ENCODE measurements around the gene NDUFS5. TPM values are rescaled to one million over a fixed set of nuclear protein-coding genes. Genes with fewer than 3 reads are reported as not detected.
A peak's percentile ranks its signal among the peaks of the same experiment; 100 is the strongest.
"Not testable (repeated sequence)": the region's sequence is repeated elsewhere in the genome, so short reads cannot be mapped to it uniquely, and the experiment has no call there.

NDUFS5 gene
- total RNA-seq, 6 experiments from 2014 or later: 181 to 275 (median 249) TPM

- Mint-ChIP-seq H3K36me3 (ENCODE audit: low read depth) (peaks cover 12% of the 10 kb centered on the region), H3K9me3 (no peaks in the 10 kb centered on the region), H3K4me3 (no peak overlapping the region), H3K27me3 (ENCODE audit: insufficient read depth) (no peaks in the 10 kb centered on the region; the same call in 1 of the 2 replicates), H3K4me1 (ENCODE audit: low read depth) (peaks cover 38% of the 10 kb centered on the region), H3K27ac (peak overlapping the region; percentile 99)
- no peak for DNase-seq
- TF ChIP-seq, protein P1, sequence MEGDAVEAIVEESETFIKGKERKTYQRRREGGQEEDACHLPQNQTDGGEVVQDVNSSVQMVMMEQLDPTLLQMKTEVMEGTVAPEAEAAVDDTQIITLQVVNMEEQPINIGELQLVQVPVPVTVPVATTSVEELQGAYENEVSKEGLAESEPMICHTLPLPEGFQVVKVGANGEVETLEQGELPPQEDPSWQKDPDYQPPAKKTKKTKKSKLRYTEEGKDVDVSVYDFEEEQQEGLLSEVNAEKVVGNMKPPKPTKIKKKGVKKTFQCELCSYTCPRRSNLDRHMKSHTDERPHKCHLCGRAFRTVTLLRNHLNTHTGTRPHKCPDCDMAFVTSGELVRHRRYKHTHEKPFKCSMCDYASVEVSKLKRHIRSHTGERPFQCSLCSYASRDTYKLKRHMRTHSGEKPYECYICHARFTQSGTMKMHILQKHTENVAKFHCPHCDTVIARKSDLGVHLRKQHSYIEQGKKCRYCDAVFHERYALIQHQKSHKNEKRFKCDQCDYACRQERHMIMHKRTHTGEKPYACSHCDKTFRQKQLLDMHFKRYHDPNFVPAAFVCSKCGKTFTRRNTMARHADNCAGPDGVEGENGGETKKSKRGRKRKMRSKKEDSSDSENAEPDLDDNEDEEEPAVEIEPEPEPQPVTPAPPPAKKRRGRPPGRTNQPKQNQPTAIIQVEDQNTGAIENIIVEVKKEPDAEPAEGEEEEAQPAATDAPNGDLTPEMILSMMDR (IDR thresholded peaks at IDR 0.05): no peak
Observed at GRCh38 chr1:39048745-39049370, 22.7 kb downstream of the NDUFS5 start.

- Mint-ChIP-seq H3K4me1 (ENCODE audit: low read depth) (peaks cover 38% of the 10 kb centered on the region), H3K9me3 (no peaks in the 10 kb centered on the region), H3K36me3 (ENCODE audit: low read depth) (peaks cover 8% of the 10 kb centered on the region), H3K27ac (peak overlapping the region; percentile 21; the same call in 1 of the 2 replicates), H3K4me3 (no peak overlapping the region), H3K27me3 (ENCODE audit: insufficient read depth) (no peaks in the 10 kb centered on the region)
- DNase-seq: no peak
- TF ChIP-seq, protein P1 (IDR thresholded peaks at IDR 0.05): no peak
Observed at GRCh38 chr1:39050001-39050400, 23.9 kb downstream of the NDUFS5 start.

GRCh38 chr1:39051193-39051850 lies 25.2 kb downstream of the NDUFS5 start:
- not testable (repeated sequence) for H3K36me3 Mint-ChIP-seq (ENCODE audit: low read depth); DNase-seq; H3K4me3 Mint-ChIP-seq; H3K27me3 Mint-ChIP-seq (ENCODE audit: insufficient read depth); H3K27ac Mint-ChIP-seq; H3K9me3 Mint-ChIP-seq
- TF ChIP-seq, protein P1 (IDR thresholded peaks at IDR 0.05): peak; percentile 56
- H3K4me1 Mint-ChIP-seq (ENCODE audit: low read depth): peaks cover 33% of the 10 kb centered on the region

GRCh38 chr1:39051956-39052355 lies 25.8 kb downstream of the NDUFS5 start:
- Mint-ChIP-seq H3K27me3 (ENCODE audit: insufficient read depth) (no peaks in the 10 kb centered on the region), H3K4me3 (no peak overlapping the region), H3K36me3 (ENCODE audit: low read depth) (no peaks in the 10 kb centered on the region; the same call in none of the 2 replicates), H3K9me3 (no peaks in the 10 kb centered on the region), H3K4me1 (ENCODE audit: low read depth) (peaks cover 27% of the 10 kb centered on the region), H3K27ac (no peak overlapping the region)
- TF ChIP-seq, protein P1 (IDR thresholded peaks at IDR 0.05): no peak
- no peak for DNase-seq

GRCh38 chr1:39055213-39055710 lies 29.1 kb downstream of the NDUFS5 start:
- not testable (repeated sequence) for H3K9me3 Mint-ChIP-seq; H3K4me3 Mint-ChIP-seq; H3K27me3 Mint-ChIP-seq (ENCODE audit: insufficient read depth); H3K27ac Mint-ChIP-seq; H3K4me1 Mint-ChIP-seq (ENCODE audit: low read depth); DNase-seq; H3K36me3 Mint-ChIP-seq (ENCODE audit: low read depth)

DNA sequence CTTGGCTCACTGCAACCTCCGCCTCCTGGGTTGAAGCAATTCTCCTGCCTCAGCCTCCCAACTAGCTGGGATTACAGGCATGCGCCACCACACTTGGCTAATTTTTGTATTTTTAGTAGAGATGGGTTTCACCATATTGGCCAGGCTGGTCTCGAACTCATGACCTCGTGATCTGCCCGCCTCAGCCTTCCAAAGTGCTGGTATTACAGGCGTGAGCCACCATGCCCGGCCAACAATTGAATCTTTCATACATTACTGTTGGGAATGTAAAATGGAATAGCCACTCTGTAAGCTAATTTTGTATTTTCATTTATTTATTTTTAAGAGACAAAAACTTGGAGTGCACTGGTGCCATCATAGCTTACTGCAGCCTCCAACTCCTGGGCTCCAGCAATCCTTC lies 35.4 kb downstream of the NDUFS5 start:
- not testable (repeated sequence) for H3K27me3 Mint-ChIP-seq (ENCODE audit: insufficient read depth); H3K9me3 Mint-ChIP-seq; H3K27ac Mint-ChIP-seq; H3K4me1 Mint-ChIP-seq (ENCODE audit: low read depth); DNase-seq; H3K36me3 Mint-ChIP-seq (ENCODE audit: low read depth); H3K4me3 Mint-ChIP-seq

Data from HFFc6 (cell line).